IMR-90 (cell line): ENCODE measurements around the gene DIAPH1. TPM values are rescaled to one million over a fixed set of nuclear protein-coding genes. Genes with fewer than 3 reads are reported as not detected.

Source experiments
- ATAC-seq: fragments of 200-7000 bp; cut with Tn5 transposase; 2 replicates; pipeline ENCODE4 v1.9.1; 2020; ENCODE audit warnings: low read depth, mild to moderate bottlenecking, moderate library complexity
- BruUV-seq: library from RNA; stranded (reverse); fragments of 400-500 nt; replicated peaks from 2 replicates; lab custom pipeline; 2021; lab: Mats Ljungman, UMichigan
- CTCF ChIA-PET: fragments of 300-600 bp; formaldehyde crosslinking; extraction: SDS; loops from one replicate; lab custom pipeline; 2021; ENCODE audit warnings: antibody characterized with exemption; lab: Yijun Ruan, JAX
- POLR2A ChIA-PET: fragments of 300-600 bp; sonication (Branson Sonifier 250); formaldehyde crosslinking; loops from one replicate; lab custom pipeline; 2022; ENCODE audit warnings: antibody characterized with exemption; ENCODE audit not compliant: unreplicated experiment; lab: Charles Lee
- DNase-seq: peaks from one replicate; pipeline ENCODE4 v3.0.0; 2013
- H2AFZ ChIP-seq: replicated peaks from 2 replicates; pipeline ENCODE3; 2013; ENCODE audit warnings: low read length, mild to moderate bottlenecking; ENCODE audit not compliant: poor library complexity
- H2AK5ac ChIP-seq: 2 replicates; pipeline ENCODE4 v1.6.1; 2013; ENCODE audit warnings: low read depth, low read length, inconsistent platforms
- H2AK9ac ChIP-seq: replicated peaks from 2 replicates; pipeline ENCODE3; 2013; ENCODE audit warnings: mild to moderate bottlenecking, low read depth, low read length, moderate library complexity; ENCODE audit not compliant: poor library complexity
- H2BK120ac ChIP-seq: 2 replicates; pipeline ENCODE4 v1.6.1; 2013; ENCODE audit warnings: low read depth, low read length, inconsistent platforms
- H2BK15ac ChIP-seq: 3 replicates; pipeline ENCODE4 v1.6.1; 2013; ENCODE audit warnings: low read depth, low read length, inconsistent platforms
- H2BK20ac ChIP-seq: 2 replicates; pipeline ENCODE4 v1.6.1; 2013; ENCODE audit warnings: low read depth, mild to moderate bottlenecking, inconsistent platforms, low read length, moderate library complexity
- H2BK5ac ChIP-seq: 2 replicates; pipeline ENCODE4 v1.6.1; 2013; ENCODE audit warnings: mild to moderate bottlenecking, low read depth, low read length, inconsistent platforms; ENCODE audit not compliant: poor library complexity, severe bottlenecking
- H3K14ac ChIP-seq: replicated peaks from 2 replicates; pipeline ENCODE4 v1.6.1; 2013; ENCODE audit warnings: low read depth, low read length, inconsistent platforms
- H3K18ac ChIP-seq: 2 replicates; pipeline ENCODE4 v1.6.1; 2013; ENCODE audit warnings: low read depth, low read length, control low read depth
- H3K23ac ChIP-seq: 2 replicates; pipeline ENCODE4 v1.6.1; 2013; ENCODE audit warnings: low read depth, low read length, inconsistent platforms
- H3K27ac ChIP-seq: 2 replicates; pipeline ENCODE4 v1.5.1; 2013; ENCODE audit warnings: mild to moderate bottlenecking, control low read depth, low read length; ENCODE audit not compliant: insufficient read depth
- H3K27me3 ChIP-seq: 2 replicates; pipeline ENCODE4 v1.6.1; 2013; ENCODE audit warnings: low read length; ENCODE audit not compliant: control insufficient read depth, insufficient read depth
- H3K36me3 ChIP-seq: 2 replicates; pipeline ENCODE4 v1.6.1; 2013; ENCODE audit warnings: low read length, mixed read lengths; ENCODE audit not compliant: control insufficient read depth, insufficient read depth
- H3K4ac ChIP-seq: 2 replicates; pipeline ENCODE4 v1.6.1; 2013; ENCODE audit warnings: low read depth, low read length, inconsistent platforms
- H3K4me1 ChIP-seq: 2 replicates; pipeline ENCODE4 v1.6.1; 2013; ENCODE audit warnings: low read length, mixed read lengths; ENCODE audit not compliant: control insufficient read depth, insufficient read depth
- H3K4me2 ChIP-seq: 2 replicates; pipeline ENCODE4 v1.6.1; 2013; ENCODE audit warnings: low read depth, mild to moderate bottlenecking, control low read depth, low read length, moderate library complexity
- H3K4me3 ChIP-seq: 2 replicates; pipeline ENCODE4 v1.5.1; 2013; ENCODE audit warnings: low read depth, mild to moderate bottlenecking, control low read depth, low read length, moderate library complexity; ENCODE audit not compliant: insufficient read depth
- H3K56ac ChIP-seq: 2 replicates; pipeline ENCODE4 v1.6.1; 2013; ENCODE audit warnings: low read length, inconsistent platforms; ENCODE audit not compliant: insufficient read depth; ENCODE audit errors: extremely low read depth
- H3K79me1 ChIP-seq, 2 experiments: 2 replicates each; pipeline ENCODE4 v1.6.1; 2013; ENCODE audit warnings: low read length in 2 of 2, inconsistent platforms in 1 of 2, low read depth in 1 of 2
- H3K9ac ChIP-seq: 2 replicates; pipeline ENCODE4 v1.6.1; 2013; ENCODE audit warnings: low read depth, low read length, control low read depth
- H3K9me1 ChIP-seq: 2 replicates; pipeline ENCODE4 v1.6.1; 2013; ENCODE audit warnings: low read length, inconsistent platforms; ENCODE audit not compliant: insufficient read depth
- H3K9me3 ChIP-seq: 2 replicates; pipeline ENCODE4 v1.6.1; 2013; ENCODE audit warnings: low read length; ENCODE audit not compliant: control insufficient read depth, insufficient read depth
- H4K20me1 ChIP-seq: 2 replicates; pipeline ENCODE4 v1.6.1; 2013; ENCODE audit warnings: low read length, inconsistent platforms; ENCODE audit not compliant: insufficient read depth
- H4K5ac ChIP-seq: 2 replicates; pipeline ENCODE4 v1.6.1; 2013; ENCODE audit warnings: mild to moderate bottlenecking, low read depth, low read length, control low read depth
- H4K8ac ChIP-seq, 2 experiments: 2 replicates each; pipeline ENCODE4 v1.6.1; 2013; ENCODE audit warnings: low read depth in 2 of 2, low read length in 2 of 2, control low read depth in 1 of 2, inconsistent platforms in 1 of 2
- H4K91ac ChIP-seq: 2 replicates; pipeline ENCODE4 v1.6.1; 2013; ENCODE audit warnings: low read depth, low read length, inconsistent platforms; ENCODE audit not compliant: insufficient read depth
- CEBPB ChIP-seq: IDR thresholded peaks from 2 replicates; pipeline ENCODE4 v1.6.1; 2012; ENCODE audit warnings: low read depth, low read length, improper control_type of control experiment
- CHD1 ChIP-seq: IDR thresholded peaks from 2 replicates; pipeline ENCODE4 v1.6.1; 2012; ENCODE audit warnings: low read depth, low read length, improper control_type of control experiment
- FOS ChIP-seq: fragments of 150-350 bp; IDR thresholded peaks from 2 replicates; pipeline ENCODE4 v1.6.1; 2016; ENCODE audit warnings: low read depth, low read length
- MAFK ChIP-seq: IDR thresholded peaks from 2 replicates; pipeline ENCODE4 v1.6.1; 2012; ENCODE audit warnings: low read depth, low read length, improper control_type of control experiment
- MAZ ChIP-seq: IDR thresholded peaks from 2 replicates; pipeline ENCODE4 v1.6.1; 2012; ENCODE audit warnings: low read depth, mild to moderate bottlenecking, low read length, improper control_type of control experiment, moderate library complexity, borderline replicate concordance
- MXI1 ChIP-seq: IDR thresholded peaks from 2 replicates; pipeline ENCODE4 v1.6.1; 2012; ENCODE audit warnings: low read depth, mild to moderate bottlenecking, low read length, moderate library complexity, borderline replicate concordance
- NFE2L2 ChIP-seq: fragments of 150-350 bp; IDR thresholded peaks from 2 replicates; pipeline ENCODE4 v1.6.1; 2016; ENCODE audit warnings: low read depth, mild to moderate bottlenecking, low read length
- POLR2A ChIP-seq: IDR thresholded peaks from 2 replicates; pipeline ENCODE4 v1.6.1; 2012; ENCODE audit warnings: mild to moderate bottlenecking, low read depth, low read length
- RAD21 ChIP-seq: IDR thresholded peaks from 2 replicates; pipeline ENCODE4 v1.6.1; 2012; ENCODE audit warnings: low read length, improper control_type of control experiment
- RCOR1 ChIP-seq: IDR thresholded peaks from 2 replicates; pipeline ENCODE4 v1.6.1; 2012; ENCODE audit warnings: mild to moderate bottlenecking, low read length, improper control_type of control experiment; ENCODE audit not compliant: insufficient replicate concordance
- RFX5 ChIP-seq: IDR thresholded peaks from 2 replicates; pipeline ENCODE4 v1.8.0; 2012; ENCODE audit warnings: low read depth, mild to moderate bottlenecking, low read length, moderate library complexity
- SMC3 ChIP-seq: fragments of 150-350 bp; IDR thresholded peaks from 2 replicates; pipeline ENCODE4 v1.6.1; 2016; ENCODE audit warnings: low read depth, mild to moderate bottlenecking, antibody characterized with exemption, low read length, moderate library complexity
- WGBS, 2 experiments: methylation state at CpG; one replicate each; pipeline versions ENCODE4 v1.1.5 to v1.1.7; 2013; ENCODE audit warnings: missing lambda C conversion rate in 2 of 2; ENCODE audit not compliant: insufficient read length in 1 of 2; ENCODE audit errors: extremely low coverage in 2 of 2; 5-methylcytosine and 5-hydroxymethylcytosine counted together
- dilution Hi-C: fragments of 300-500 bp; cut with HindIII; formaldehyde crosslinking; loops from one replicate; pipeline ENCODE4 v1.14.3; 2018; ENCODE audit warnings: low sequenced_read_pairs; ENCODE audit not compliant: unreplicated experiment
- in situ Hi-C: fragments of 300-500 bp; cut with MboI; formaldehyde crosslinking; loops from 3 replicates; pipeline ENCODE4 v1.14.3; 2019; ENCODE audit warnings: low sequenced_read_pairs, inconsistent platforms, mixed read lengths
- intact Hi-C: fragments of 100-400 bp; cut with micrococcal nuclease; formaldehyde crosslinking; loops from 2 replicates; pipeline ENCODE4 v1.10.0; 2022
- polyA plus RNA-seq, 3 experiments: library from polyadenylated mRNA; depleted of rRNA; stranded (reverse); fragments of >200 nt; gene quantifications; 2 replicates each; pipeline ENCODE4 v1.2.3, GENCODE V29; 2012; ENCODE audit warnings: low replicate concordance in 1 of 3
- total RNA-seq: library from RNA; depleted of rRNA; stranded (reverse); fragments of >200 nt; gene quantifications from 2 replicates; pipeline ENCODE4 v1.2.3, GENCODE V29; 2012
- TF ChIP-seq, protein P1 (sequence below): conservative IDR thresholded peaks from 2 replicates; pipeline ENCODE4 v1.5.1; 2012; ENCODE audit warnings: mild to moderate bottlenecking, low read depth, low read length, improper control_type of control experiment
- TF ChIP-seq, protein P2 (sequence below): fragments of 150-350 bp; IDR thresholded peaks from 2 replicates; pipeline ENCODE4 v1.6.1; 2016; ENCODE audit warnings: low read depth, mild to moderate bottlenecking, low read length, moderate library complexity, borderline replicate concordance

Gene DIAPH1
- total and polyA plus RNA-seq, 2 of the 4 experiments (the other 2 are of a cell fraction), result 12.0 to 37.4 TPM

DNA sequence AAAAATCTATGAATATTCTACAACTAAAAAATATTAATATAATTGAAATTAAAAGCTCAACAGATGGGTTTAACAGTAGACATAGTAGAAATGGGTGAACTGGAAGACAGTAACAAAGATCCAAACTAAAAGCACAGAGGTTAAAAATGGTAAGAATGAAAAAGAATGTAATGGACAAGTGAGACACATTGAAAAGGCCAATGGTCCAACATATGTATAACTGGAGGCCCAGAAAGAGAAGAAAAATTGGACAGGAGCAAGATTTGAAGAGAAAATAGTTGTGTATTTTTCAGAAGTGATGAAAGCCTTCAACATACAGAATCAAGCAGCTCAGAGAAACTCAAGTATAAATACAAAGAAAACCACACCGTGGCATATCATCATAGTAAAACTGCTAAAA, 71.3 kb downstream of the DIAPH1 start:
- CTCF ChIA-PET, result interaction anchor here (0.9 kb wide), 1 partner anchor 10 kb away, joined by 3 read pairs; no protein-coding TSS in a partner anchor
- no peaks in the 10 kb centered on the region for H3K9me1 ChIP-seq
- no peak overlapping the region for H4K8ac ChIP-seq
- no peak overlapping the region for H4K5ac ChIP-seq
- TF ChIP-seq POLR2A (no peak), CEBPB (no peak), RCOR1 (no peak), NFE2L2 (no peak), CHD1 (no peak), MXI1 (no peak), RAD21 (no peak), MAFK (no peak), SMC3 (no peak), MAZ (no peak), FOS (no peak), RFX5 (no peak)
- TF ChIP-seq, protein P1, sequence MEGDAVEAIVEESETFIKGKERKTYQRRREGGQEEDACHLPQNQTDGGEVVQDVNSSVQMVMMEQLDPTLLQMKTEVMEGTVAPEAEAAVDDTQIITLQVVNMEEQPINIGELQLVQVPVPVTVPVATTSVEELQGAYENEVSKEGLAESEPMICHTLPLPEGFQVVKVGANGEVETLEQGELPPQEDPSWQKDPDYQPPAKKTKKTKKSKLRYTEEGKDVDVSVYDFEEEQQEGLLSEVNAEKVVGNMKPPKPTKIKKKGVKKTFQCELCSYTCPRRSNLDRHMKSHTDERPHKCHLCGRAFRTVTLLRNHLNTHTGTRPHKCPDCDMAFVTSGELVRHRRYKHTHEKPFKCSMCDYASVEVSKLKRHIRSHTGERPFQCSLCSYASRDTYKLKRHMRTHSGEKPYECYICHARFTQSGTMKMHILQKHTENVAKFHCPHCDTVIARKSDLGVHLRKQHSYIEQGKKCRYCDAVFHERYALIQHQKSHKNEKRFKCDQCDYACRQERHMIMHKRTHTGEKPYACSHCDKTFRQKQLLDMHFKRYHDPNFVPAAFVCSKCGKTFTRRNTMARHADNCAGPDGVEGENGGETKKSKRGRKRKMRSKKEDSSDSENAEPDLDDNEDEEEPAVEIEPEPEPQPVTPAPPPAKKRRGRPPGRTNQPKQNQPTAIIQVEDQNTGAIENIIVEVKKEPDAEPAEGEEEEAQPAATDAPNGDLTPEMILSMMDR, result no peak
- TF ChIP-seq, protein P2, sequence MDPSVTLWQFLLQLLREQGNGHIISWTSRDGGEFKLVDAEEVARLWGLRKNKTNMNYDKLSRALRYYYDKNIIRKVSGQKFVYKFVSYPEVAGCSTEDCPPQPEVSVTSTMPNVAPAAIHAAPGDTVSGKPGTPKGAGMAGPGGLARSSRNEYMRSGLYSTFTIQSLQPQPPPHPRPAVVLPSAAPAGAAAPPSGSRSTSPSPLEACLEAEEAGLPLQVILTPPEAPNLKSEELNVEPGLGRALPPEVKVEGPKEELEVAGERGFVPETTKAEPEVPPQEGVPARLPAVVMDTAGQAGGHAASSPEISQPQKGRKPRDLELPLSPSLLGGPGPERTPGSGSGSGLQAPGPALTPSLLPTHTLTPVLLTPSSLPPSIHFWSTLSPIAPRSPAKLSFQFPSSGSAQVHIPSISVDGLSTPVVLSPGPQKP, result no peak
- intact Hi-C loops, result no loop called here
- H3K36me3 ChIP-seq, result peaks cover 4% of the 10 kb centered on the region; the same call in 1 of the 2 replicates
- POLR2A ChIA-PET, result no interaction called here
- H3K4me1 ChIP-seq, result no peaks in the 10 kb centered on the region
- dilution Hi-C loops, result no loop called here
- H3K18ac ChIP-seq, result no peak overlapping the region
- peaks cover 0 to 19% of the 10 kb centered on the region in 2 experiments; a peak in 3 of 4 replicates for H3K79me1 ChIP-seq
- WGBS, 2 experiments, result no CpG with 5 or more reads among the region's 1 CpG
- no peak overlapping the region for H2BK15ac ChIP-seq
- H3K4me2 ChIP-seq, result no peak overlapping the region
- no peak overlapping the region for H2AFZ ChIP-seq
- H3K4ac ChIP-seq, result no peak overlapping the region
- H2AK9ac ChIP-seq, result no peak overlapping the region
- no peak overlapping the region for H3K27ac ChIP-seq
- no peak overlapping the region for H2BK20ac ChIP-seq
- ATAC-seq, result no peak
- H3K23ac ChIP-seq, result no peak overlapping the region
- no peak overlapping the region for H3K56ac ChIP-seq
- no peak overlapping the region for H2AK5ac ChIP-seq
- H4K91ac ChIP-seq, result no peak overlapping the region
- no peak overlapping the region for H3K9ac ChIP-seq
- H3K14ac ChIP-seq, result no peak overlapping the region
- H4K20me1 ChIP-seq, result no peaks in the 10 kb centered on the region
- no peak overlapping the region for H2BK5ac ChIP-seq
- H3K27me3 ChIP-seq, result no peaks in the 10 kb centered on the region
- peaks cover 13% of the 10 kb centered on the region for H3K9me3 ChIP-seq
- H3K4me3 ChIP-seq, result no peak overlapping the region
- H2BK120ac ChIP-seq, result no peak overlapping the region
- DNase-seq, result peak; percentile 61
- in situ Hi-C loops, result no loop called here
- BruUV-seq, result no TSS peak
